B cell (primary cell): ENCODE results near the gene EML2. TPM values are rescaled to one million over a fixed set of nuclear protein-coding genes. Genes with fewer than 3 reads are reported as not detected.

Source experiments
- ATAC-seq: fragments of 200-7000 bp; cut with Tn5 transposase; one replicate; pipeline ENCODE4 v1.10.0; 2021; ENCODE audit warnings: low read depth, mild to moderate bottlenecking, moderate number of reproducible peaks, moderate library complexity
- CTCF ChIA-PET: fragments of 350-600 bp; sonication (Branson Sonifier 250); formaldehyde crosslinking; loops from one replicate; lab custom pipeline; 2021; ENCODE audit warnings: antibody characterized with exemption, inconsistent platforms; lab: Charles Lee
- POLR2A ChIA-PET: fragments of 350-600 bp; sonication (Branson Sonifier 250); formaldehyde crosslinking; loops from one replicate; lab custom pipeline; 2021; ENCODE audit warnings: antibody characterized with exemption; lab: Charles Lee
- DNase-seq: peaks from one replicate; pipeline ENCODE4 v3.0.0; 2013
- H2AFZ ChIP-seq: 2 replicates; pipeline ENCODE4 v1.6.1; 2012; ENCODE audit warnings: mild to moderate bottlenecking, low read depth, low read length; ENCODE audit not compliant: insufficient read depth, poor library complexity, severe bottlenecking
- H3K27ac ChIP-seq, 2 donors: 1 replicate in 1 of 2; 2 replicates in 1 of 2; pipeline ENCODE4 v1.5.1; 2012 to 2013; ENCODE audit warnings: low read length in 2 of 2, mild to moderate bottlenecking in 2 of 2, moderate library complexity in 1 of 2
- H3K27me3 ChIP-seq, 4 experiments: fragments of 200-600 bp in 1 of 4; sonication (generic) in 1 of 4; replicated peaks in 1 of 4; 1 replicate in 2 of 4; 2 replicates in 2 of 4; pipeline versions ENCODE4 v1.6.1 to v1.7.0; 2013 to 2016; ENCODE audit warnings: low read length in 3 of 4, mild to moderate bottlenecking in 2 of 4, mixed read lengths in 1 of 4, moderate library complexity in 1 of 4; ENCODE audit not compliant: insufficient read depth in 4 of 4, control insufficient read depth in 3 of 4; ENCODE audit errors: control extremely low read depth in 1 of 4
- H3K36me3 ChIP-seq, 2 experiments: replicated peaks in 1 of 2; 1 replicate in 1 of 2; 2 replicates in 1 of 2; pipeline versions ENCODE4 v1.6.1 to v1.7.1; 2013; ENCODE audit warnings: low read length in 1 of 2; ENCODE audit not compliant: insufficient read depth in 2 of 2, control insufficient read depth in 1 of 2; ENCODE audit errors: control extremely low read depth in 1 of 2, extremely low read depth in 1 of 2
- H3K4me1 ChIP-seq, 2 donors: fragments of 200-600 bp in 1 of 2; sonication (generic) in 1 of 2; 1 replicate in 1 of 2; 2 replicates in 1 of 2; pipeline versions ENCODE4 v1.5.1 to v1.6.1; 2013 to 2017; ENCODE audit warnings: low read length in 2 of 2; ENCODE audit not compliant: control insufficient read depth in 2 of 2, insufficient read depth in 2 of 2
- H3K4me2 ChIP-seq: replicated peaks from 2 replicates; pipeline ENCODE3; 2012; ENCODE audit warnings: mild to moderate bottlenecking, low read depth, low read length; ENCODE audit not compliant: poor library complexity, severe bottlenecking
- H3K4me3 ChIP-seq, 5 experiments: fragments of 200-600 bp in 1 of 5; sonication (generic) in 1 of 5; 1 replicate in 3 of 5; 2 replicates in 2 of 5; pipeline versions ENCODE4 v1.5.1 to v1.7.0; 2011 to 2016; ENCODE audit warnings: low read length in 4 of 5, mild to moderate bottlenecking in 4 of 5, low read depth in 2 of 5, control low read depth in 1 of 5, moderate library complexity in 1 of 5; ENCODE audit not compliant: insufficient read depth in 1 of 5; ENCODE audit errors: control extremely low read depth in 1 of 5, extremely low read depth in 1 of 5
- H3K79me2 ChIP-seq: fragments of 200-600 bp; sonication (generic); one replicate; pipeline ENCODE4 v1.6.0; 2016; ENCODE audit warnings: low read length; ENCODE audit not compliant: control insufficient read depth, insufficient read depth
- H3K9ac ChIP-seq: fragments of 200-600 bp; sonication (generic); 2 replicates; pipeline ENCODE4 v1.6.1; 2017; ENCODE audit warnings: mild to moderate bottlenecking, low read length, moderate library complexity
- H3K9me3 ChIP-seq, 3 donors: one replicate each; pipeline versions ENCODE4 v1.6.1 to v1.7.1; 2013; ENCODE audit warnings: low read length in 2 of 3; ENCODE audit not compliant: control insufficient read depth in 2 of 3, insufficient read depth in 1 of 3; ENCODE audit errors: control extremely low read depth in 1 of 3
- H4K20me1 ChIP-seq: 2 replicates; pipeline ENCODE4 v1.6.0; 2012; ENCODE audit warnings: mild to moderate bottlenecking, low read length; ENCODE audit not compliant: insufficient read depth, control insufficient read depth, poor library complexity, severe bottlenecking
- H3K27ac Mint-ChIP-seq: one replicate; pipeline ENCODE4 v1.8.0; 2021; ENCODE audit warnings: mixed read lengths
- H3K27me3 Mint-ChIP-seq: one replicate; pipeline ENCODE4 v1.8.0; 2021; ENCODE audit warnings: mixed read lengths
- H3K4me1 Mint-ChIP-seq: one replicate; pipeline ENCODE4 v1.8.0; 2021; ENCODE audit warnings: mixed read lengths
- H3K4me3 Mint-ChIP-seq: one replicate; pipeline ENCODE4 v1.8.0; 2021; ENCODE audit warnings: mixed read lengths
- H3K9me3 Mint-ChIP-seq: one replicate; pipeline ENCODE4 v1.8.0; 2022; ENCODE audit warnings: mixed read lengths; ENCODE audit not compliant: insufficient read depth
- EZH2 ChIP-seq: IDR thresholded peaks from 2 replicates; pipeline ENCODE4 v1.6.1; 2012; ENCODE audit warnings: borderline replicate concordance, low read depth, mild to moderate bottlenecking, moderate library complexity, low read length; ENCODE audit not compliant: insufficient read depth, poor library complexity, severe bottlenecking
- WGBS: methylation state at CpG from one replicate; pipeline ENCODE4 v1.1.5; 2013; ENCODE audit warnings: missing lambda C conversion rate; ENCODE audit not compliant: insufficient coverage; 5-methylcytosine and 5-hydroxymethylcytosine counted together
- intact Hi-C: fragments of 100-400 bp; cut with micrococcal nuclease; formaldehyde crosslinking; loops from one replicate; pipeline ENCODE4 v1.10.0; 2022
- polyA plus RNA-seq: library from polyadenylated mRNA; depleted of rRNA; stranded (reverse); fragments of >200 nt; gene quantifications from 2 replicates; pipeline ENCODE4 v1.2.3, GENCODE V29; 2012
- total RNA-seq, 2 donors: library from RNA; stranded (reverse); fragments of 120-200 nt in 1 of 2; gene quantifications; 1 replicate in 1 of 2; 2 replicates in 1 of 2; pipeline versions ENCODE4 v1.2.3 to v1.2.4, GENCODE V29; 2013 to 2022
- TF ChIP-seq, protein P1 (sequence below): fragments of 200-600 bp; IDR thresholded peaks from one replicate; pipeline ENCODE4 v1.8.0; 2022; ENCODE audit warnings: antibody characterized with exemption, mild to moderate bottlenecking

The EML2 gene
- total and polyA plus RNA-seq, 2 donors (not counting 1 experiment from before 2014, with no cell fraction given): 75.0 to 88.5 TPM

DNA sequence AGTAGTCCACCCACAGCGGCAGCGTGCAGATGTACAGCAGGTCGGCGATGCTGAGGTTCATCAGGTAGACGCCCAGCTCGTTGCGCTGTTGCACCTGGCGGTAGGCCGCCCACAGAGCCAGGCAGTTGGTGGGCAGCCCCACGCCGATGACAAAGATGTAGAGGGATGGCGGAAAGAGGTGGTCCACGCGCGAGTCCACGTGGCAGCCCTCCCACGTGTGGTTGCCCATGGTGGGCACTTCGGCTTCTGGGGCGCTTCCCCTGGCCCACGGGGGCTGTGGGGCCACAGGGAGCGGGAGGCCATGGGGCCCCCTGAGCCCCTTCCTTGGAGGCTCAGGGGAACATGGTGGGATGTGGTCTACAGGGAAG lies 47.6 kb downstream of the EML2 start:
- WGBS: 94% methylated on average over 21 of the region's 21 CpGs
- Histone ChIP-seq H3K4me3 (no peak overlapping the region), H3K9ac (no peak overlapping the region), H4K20me1 (no peaks in the 10 kb centered on the region), H3K36me3 (no peaks in the 10 kb centered on the region), H2AFZ (no peak overlapping the region), H3K4me2 (no peak overlapping the region), H3K9me3 (peaks cover 0 to 14% (median 0%) of the 10 kb centered on the region in 3 donors), H3K4me1 (no peaks in the 10 kb centered on the region), H3K27ac (no peak overlapping the region), H3K27me3 (peaks cover 0 to 37% (median 3%) of the 10 kb centered on the region in 4 experiments), H3K79me2 (no peaks in the 10 kb centered on the region)
- POLR2A ChIA-PET: no interaction called here
- intact Hi-C loops: no loop called here
- H3K4me3 Mint-ChIP-seq: no peak overlapping the region
- peaks cover 47% of the 10 kb centered on the region for H3K27me3 Mint-ChIP-seq
- TF ChIP-seq, protein P1, sequence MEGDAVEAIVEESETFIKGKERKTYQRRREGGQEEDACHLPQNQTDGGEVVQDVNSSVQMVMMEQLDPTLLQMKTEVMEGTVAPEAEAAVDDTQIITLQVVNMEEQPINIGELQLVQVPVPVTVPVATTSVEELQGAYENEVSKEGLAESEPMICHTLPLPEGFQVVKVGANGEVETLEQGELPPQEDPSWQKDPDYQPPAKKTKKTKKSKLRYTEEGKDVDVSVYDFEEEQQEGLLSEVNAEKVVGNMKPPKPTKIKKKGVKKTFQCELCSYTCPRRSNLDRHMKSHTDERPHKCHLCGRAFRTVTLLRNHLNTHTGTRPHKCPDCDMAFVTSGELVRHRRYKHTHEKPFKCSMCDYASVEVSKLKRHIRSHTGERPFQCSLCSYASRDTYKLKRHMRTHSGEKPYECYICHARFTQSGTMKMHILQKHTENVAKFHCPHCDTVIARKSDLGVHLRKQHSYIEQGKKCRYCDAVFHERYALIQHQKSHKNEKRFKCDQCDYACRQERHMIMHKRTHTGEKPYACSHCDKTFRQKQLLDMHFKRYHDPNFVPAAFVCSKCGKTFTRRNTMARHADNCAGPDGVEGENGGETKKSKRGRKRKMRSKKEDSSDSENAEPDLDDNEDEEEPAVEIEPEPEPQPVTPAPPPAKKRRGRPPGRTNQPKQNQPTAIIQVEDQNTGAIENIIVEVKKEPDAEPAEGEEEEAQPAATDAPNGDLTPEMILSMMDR: no peak
- TF ChIP-seq EZH2: no peak
- no peaks in the 10 kb centered on the region for H3K4me1 Mint-ChIP-seq
- CTCF ChIA-PET: interaction anchor here (1.4 to 1.5 kb wide), 2 partner anchors 47 to 50 kb away, joined by 5 to 9 read pairs; partner anchors contain the start of gene EML2
- no peaks in the 10 kb centered on the region for H3K9me3 Mint-ChIP-seq
- H3K27ac Mint-ChIP-seq: no peak overlapping the region
- DNase-seq (no peak), ATAC-seq (no peak)

DNA sequence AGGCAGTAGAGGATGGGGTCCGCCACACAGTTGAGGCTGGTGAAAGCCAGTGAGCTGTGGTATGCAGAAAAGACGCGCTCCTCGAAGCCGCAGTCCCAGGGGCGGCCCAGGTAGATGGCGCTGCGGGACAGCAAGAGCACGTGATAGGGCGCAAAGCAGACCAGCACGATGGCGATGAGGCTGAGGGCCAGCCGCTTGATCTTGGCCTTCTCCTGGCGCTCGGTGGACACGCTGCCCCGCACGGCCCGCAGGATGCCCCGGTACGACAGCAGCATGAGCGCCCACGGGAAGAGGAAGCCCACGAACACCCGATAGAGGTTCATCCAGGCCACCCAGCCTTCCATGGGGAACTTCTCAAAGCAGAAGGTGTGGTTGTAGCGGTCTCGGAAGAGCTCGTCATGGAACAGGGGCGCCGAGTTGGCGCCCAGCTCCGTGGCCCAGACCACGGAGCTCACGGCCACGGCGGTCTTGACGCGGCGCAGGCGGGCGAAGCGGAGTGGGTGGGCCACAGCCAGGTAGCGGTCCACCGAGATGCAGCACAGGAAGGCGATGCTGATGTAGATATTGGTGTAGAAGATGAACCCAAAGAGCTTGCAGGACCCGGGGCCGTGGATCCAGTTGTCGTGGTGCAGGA lies 48.1 kb downstream of the EML2 start:
- no peaks in the 10 kb centered on the region for H3K9me3 Mint-ChIP-seq
- Histone ChIP-seq H3K27ac (no peak overlapping the region), H3K4me3 (no peak overlapping the region), H3K27me3 (peaks cover 0 to 37% (median 3%) of the 10 kb centered on the region in 4 experiments), H3K36me3 (no peaks in the 10 kb centered on the region), H3K4me2 (no peak overlapping the region), H3K4me1 (no peaks in the 10 kb centered on the region), H3K9me3 (peaks cover 0 to 14% (median 0%) of the 10 kb centered on the region in 3 donors), H2AFZ (peak overlapping the region; percentile 6), H4K20me1 (no peaks in the 10 kb centered on the region), H3K79me2 (no peaks in the 10 kb centered on the region), H3K9ac (no peak overlapping the region)
- ATAC-seq (peak; percentile 56), DNase-seq (peak; percentile 35)
- H3K4me3 Mint-ChIP-seq: no peak overlapping the region
- ChIA-PET CTCF (interaction anchor here (1.4 to 1.5 kb wide), 2 partner anchors 48 to 51 kb away, joined by 5 to 9 read pairs; partner anchors contain the start of gene EML2), POLR2A (no interaction called here)
- H3K4me1 Mint-ChIP-seq: no peaks in the 10 kb centered on the region
- H3K27me3 Mint-ChIP-seq: peaks cover 42% of the 10 kb centered on the region
- no peak overlapping the region for H3K27ac Mint-ChIP-seq
- TF ChIP-seq, protein P1: peak; percentile 13
- TF ChIP-seq EZH2: no peak
- intact Hi-C loops: no loop called here
- 45% methylated on average over 44 of the region's 48 CpGs for WGBS
